HG03520 (cell line): ENCODE data around the gene AOC1.

Source experiments
- ATAC-seq: cut with Tn5 transposase; IDR thresholded peaks from one replicate; pipeline ENCODE4 v1.9.1; 2021; ENCODE audit warnings: mild to moderate bottlenecking, moderate library complexity; ENCODE audit not compliant: unreplicated experiment

AOC1 gene

GRCh38 chr7:150856303-150857275 lies 4.3 kb downstream of the AOC1 start:
- ATAC-seq = no peak

- ATAC-seq = no peak
Observed at GRCh38 chr7:150857276-150858055, 5.1 kb downstream of the AOC1 start.

GRCh38 chr7:150858236-150859197 lies 6.2 kb downstream of the AOC1 start:
- ATAC-seq = no peak

GRCh38 chr7:150860291-150860977 lies 8.1 kb downstream of the AOC1 start:
- ATAC-seq = no peak

- no peak for ATAC-seq
Observed at GRCh38 chr7:150860978-150861295, 8.6 kb downstream of the AOC1 start.

GRCh38 chr7:150862356-150862755 lies 10.0 kb downstream of the AOC1 start:
- ATAC-seq = no peak

- ATAC-seq = no peak
Observed at GRCh38 chr7:150863946-150864345, 11.6 kb downstream of the AOC1 start.

- ATAC-seq = no peak
Observed at GRCh38 chr7:150866932-150867564, 14.7 kb downstream of the AOC1 start.

GRCh38 chr7:150867605-150868004 lies 15.3 kb downstream of the AOC1 start:
- ATAC-seq = no peak

GRCh38 chr7:150869467-150869866 lies 17.1 kb downstream of the AOC1 start:
- no peak for ATAC-seq

GRCh38 chr7:150871601-150872000 lies 19.3 kb downstream of the AOC1 start:
- no peak for ATAC-seq

GRCh38 chr7:150874401-150875198 lies 22.3 kb downstream of the AOC1 start:
- ATAC-seq = no peak

GRCh38 chr7:150875791-150876190 lies 23.5 kb downstream of the AOC1 start:
- ATAC-seq = no peak

GRCh38 chr7:150876817-150877526 lies 24.7 kb downstream of the AOC1 start:
- ATAC-seq = no peak

GRCh38 chr7:150877536-150877935 lies 25.2 kb downstream of the AOC1 start:
- ATAC-seq = no peak

GRCh38 chr7:150879345-150879744 lies 27.0 kb downstream of the AOC1 start:
- no peak for ATAC-seq

- no peak for ATAC-seq
Observed at GRCh38 chr7:150881189-150881588, 28.9 kb downstream of the AOC1 start.

- no peak for ATAC-seq
Observed at GRCh38 chr7:150890853-150891584, 38.7 kb downstream of the AOC1 start.
